Measurements from ENCODE around the gene TMEM132C.

DNA sequence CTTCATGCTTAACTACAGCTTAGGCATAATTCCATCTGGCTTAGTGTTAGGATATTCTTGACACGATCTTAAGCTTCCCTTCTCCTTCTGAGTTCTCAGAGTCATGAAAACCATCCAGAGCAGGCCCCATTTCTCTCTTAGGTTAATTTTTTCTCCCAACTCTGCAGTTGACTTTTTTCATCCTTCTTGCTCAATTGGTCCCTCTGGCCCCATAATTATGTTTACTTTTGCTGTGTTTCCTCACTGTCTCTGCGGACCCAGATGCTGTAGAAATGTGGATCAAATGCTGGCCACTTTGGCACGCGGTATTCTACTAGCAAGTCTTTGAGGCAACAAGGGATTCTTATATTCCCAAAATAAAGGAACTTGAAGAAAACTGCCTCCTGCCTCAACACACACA, 9.5 kb downstream of the TMEM132C start:
- TF ChIP-seq, protein P1, sequence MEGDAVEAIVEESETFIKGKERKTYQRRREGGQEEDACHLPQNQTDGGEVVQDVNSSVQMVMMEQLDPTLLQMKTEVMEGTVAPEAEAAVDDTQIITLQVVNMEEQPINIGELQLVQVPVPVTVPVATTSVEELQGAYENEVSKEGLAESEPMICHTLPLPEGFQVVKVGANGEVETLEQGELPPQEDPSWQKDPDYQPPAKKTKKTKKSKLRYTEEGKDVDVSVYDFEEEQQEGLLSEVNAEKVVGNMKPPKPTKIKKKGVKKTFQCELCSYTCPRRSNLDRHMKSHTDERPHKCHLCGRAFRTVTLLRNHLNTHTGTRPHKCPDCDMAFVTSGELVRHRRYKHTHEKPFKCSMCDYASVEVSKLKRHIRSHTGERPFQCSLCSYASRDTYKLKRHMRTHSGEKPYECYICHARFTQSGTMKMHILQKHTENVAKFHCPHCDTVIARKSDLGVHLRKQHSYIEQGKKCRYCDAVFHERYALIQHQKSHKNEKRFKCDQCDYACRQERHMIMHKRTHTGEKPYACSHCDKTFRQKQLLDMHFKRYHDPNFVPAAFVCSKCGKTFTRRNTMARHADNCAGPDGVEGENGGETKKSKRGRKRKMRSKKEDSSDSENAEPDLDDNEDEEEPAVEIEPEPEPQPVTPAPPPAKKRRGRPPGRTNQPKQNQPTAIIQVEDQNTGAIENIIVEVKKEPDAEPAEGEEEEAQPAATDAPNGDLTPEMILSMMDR (conservative IDR thresholded peaks at IDR 0.05), result no peak
- TF ChIP-seq ZFX (IDR thresholded peaks at IDR 0.05), result no peak

All from C4-2B (cell line).